ENCODE measurements around the gene RIPK3.
"Not testable (repeated sequence)": the region's sequence is repeated elsewhere in the genome, so short reads cannot be mapped to it uniquely, and the experiment has no call there.

Gene RIPK3

GRCh38 chr14:24379907-24380730, 40.3 kb upstream of the RIPK3 start:
- 72 to 75% methylated on average over 13 to 15 of the region's 15 CpGs for WGBS, 2 experiments
- no peak overlapping the region for H3K27ac ChIP-seq (ENCODE audit: insufficient read depth, low read depth, low read length, poor library complexity, severe bottlenecking)
- H3K36me3 ChIP-seq (ENCODE audit: control insufficient read depth, insufficient read depth, low read length): peaks cover 6% of the 10 kb centered on the region
- H3K4me3 ChIP-seq (ENCODE audit: insufficient read depth, low read depth, low read length): no peak overlapping the region
- H3K4me1 ChIP-seq (ENCODE audit: control insufficient read depth, insufficient read depth, low read length): peaks cover 3% of the 10 kb centered on the region
- H3K27me3 ChIP-seq (ENCODE audit: control insufficient read depth, insufficient read depth, low read length, poor library complexity, severe bottlenecking): no peaks in the 10 kb centered on the region
- no peaks in the 10 kb centered on the region for H3K9me3 ChIP-seq (ENCODE audit: control insufficient read depth, low read length)

DNA sequence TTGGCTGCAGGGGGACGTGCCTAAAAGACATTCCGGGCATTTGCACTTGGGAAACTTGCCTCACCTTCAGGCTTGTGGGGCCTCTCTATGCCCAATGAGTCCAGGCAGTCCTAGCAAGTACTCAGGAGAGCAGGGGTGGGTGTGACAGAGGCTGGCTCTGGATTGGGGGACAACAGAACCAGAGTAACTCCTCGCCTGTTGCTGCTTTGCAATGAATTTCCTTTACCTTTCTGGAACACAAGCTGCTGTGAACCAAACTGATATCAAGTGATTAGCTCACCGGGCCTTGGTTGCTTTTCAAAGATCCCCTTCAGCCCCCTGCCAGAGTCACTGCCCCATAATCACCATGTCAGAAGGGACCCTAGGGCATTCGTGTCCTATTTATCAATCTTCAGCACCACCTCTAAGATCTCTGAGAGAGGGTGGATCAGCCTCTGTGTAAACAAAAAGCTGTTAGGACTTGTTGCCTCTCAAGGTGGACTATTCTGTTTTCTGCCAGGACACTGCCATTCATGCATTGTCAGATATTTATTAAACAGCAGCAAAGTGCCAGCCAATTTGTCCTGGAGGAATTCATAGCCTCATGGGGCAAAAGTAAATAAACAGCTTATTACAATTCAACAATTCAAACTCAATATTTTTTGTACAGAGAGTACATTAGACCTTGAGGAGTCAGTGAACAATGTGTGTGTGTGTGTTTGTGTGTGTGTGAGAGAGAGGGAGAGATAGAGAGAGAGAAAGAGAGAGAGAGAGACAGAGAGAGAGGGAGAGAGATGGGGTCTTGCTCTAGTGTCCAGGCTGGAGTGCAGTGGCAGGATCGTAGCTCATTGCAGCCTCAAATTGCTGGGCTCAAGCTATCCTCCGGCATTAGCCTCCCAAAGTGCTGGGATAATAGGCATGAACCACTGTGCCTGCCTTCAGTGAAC, 39.5 kb upstream of the RIPK3 start:
- H3K36me3 ChIP-seq (ENCODE audit: control insufficient read depth, insufficient read depth, low read length): peaks cover 6% of the 10 kb centered on the region
- no peak overlapping the region for H3K4me3 ChIP-seq (ENCODE audit: insufficient read depth, low read depth, low read length)
- H3K27me3 ChIP-seq (ENCODE audit: control insufficient read depth, insufficient read depth, low read length, poor library complexity, severe bottlenecking): no peaks in the 10 kb centered on the region
- no peaks in the 10 kb centered on the region for H3K9me3 ChIP-seq (ENCODE audit: control insufficient read depth, low read length)
- H3K27ac ChIP-seq (ENCODE audit: insufficient read depth, low read depth, low read length, poor library complexity, severe bottlenecking): no peak overlapping the region
- H3K4me1 ChIP-seq (ENCODE audit: control insufficient read depth, insufficient read depth, low read length): peaks cover 3% of the 10 kb centered on the region
- 91 to 93% methylated on average over 7 of the region's 7 CpGs for WGBS, 2 experiments

DNA sequence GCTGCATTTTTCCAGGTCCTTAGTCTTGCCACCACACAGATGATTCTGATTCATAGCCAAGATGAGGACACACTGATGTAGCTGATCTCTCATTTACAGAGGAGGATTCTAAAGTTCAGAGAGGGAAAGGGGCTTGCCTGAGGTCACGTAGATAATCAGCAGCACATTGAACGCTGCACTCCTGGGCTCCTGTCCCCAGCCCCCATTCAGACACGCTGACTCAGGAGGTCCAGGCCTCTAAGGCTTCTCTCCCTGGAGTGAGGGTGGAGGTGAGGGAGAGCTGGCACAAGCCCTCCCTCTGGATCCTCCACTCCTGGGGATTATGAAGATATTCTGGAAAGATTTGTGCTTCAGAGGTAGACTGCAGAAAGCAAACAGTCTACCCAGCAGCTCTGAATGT, 38.5 kb upstream of the RIPK3 start:
- no peaks in the 10 kb centered on the region for H3K9me3 ChIP-seq (ENCODE audit: control insufficient read depth, low read length)
- WGBS, 2 experiments: 93 to 95% methylated on average over 3 of the region's 3 CpGs
- no peaks in the 10 kb centered on the region for H3K27me3 ChIP-seq (ENCODE audit: control insufficient read depth, insufficient read depth, low read length, poor library complexity, severe bottlenecking)
- H3K36me3 ChIP-seq (ENCODE audit: control insufficient read depth, insufficient read depth, low read length): peaks cover 11% of the 10 kb centered on the region
- no peak overlapping the region for H3K27ac ChIP-seq (ENCODE audit: insufficient read depth, low read depth, low read length, poor library complexity, severe bottlenecking)
- H3K4me1 ChIP-seq (ENCODE audit: control insufficient read depth, insufficient read depth, low read length): peaks cover 3% of the 10 kb centered on the region
- no peak overlapping the region for H3K4me3 ChIP-seq (ENCODE audit: insufficient read depth, low read depth, low read length)

- H3K4me1 ChIP-seq (ENCODE audit: control insufficient read depth, insufficient read depth, low read length): peaks cover 3% of the 10 kb centered on the region
- H3K36me3 ChIP-seq (ENCODE audit: control insufficient read depth, insufficient read depth, low read length): peaks cover 18% of the 10 kb centered on the region
Measured at GRCh38 chr14:24377657-24378056, 37.9 kb upstream of the RIPK3 start.

GRCh38 chr14:24377126-24377525, 37.3 kb upstream of the RIPK3 start:
- H3K4me3 ChIP-seq (ENCODE audit: insufficient read depth, low read depth, low read length): no peak overlapping the region
- H3K36me3 ChIP-seq (ENCODE audit: control insufficient read depth, insufficient read depth, low read length): peaks cover 23% of the 10 kb centered on the region
- no peak overlapping the region for H3K27ac ChIP-seq (ENCODE audit: insufficient read depth, low read depth, low read length, poor library complexity, severe bottlenecking)
- WGBS, 2 experiments: 91 to 92% methylated on average over 7 of the region's 7 CpGs
- no peaks in the 10 kb centered on the region for H3K27me3 ChIP-seq (ENCODE audit: control insufficient read depth, insufficient read depth, low read length, poor library complexity, severe bottlenecking)
- H3K4me1 ChIP-seq (ENCODE audit: control insufficient read depth, insufficient read depth, low read length): peaks cover 3% of the 10 kb centered on the region
- H3K9me3 ChIP-seq (ENCODE audit: control insufficient read depth, low read length): no peaks in the 10 kb centered on the region

More at GRCh38 chr14:24377657-24378056, 37.9 kb upstream of the RIPK3 start:
- Histone ChIP-seq H3K27me3 (ENCODE audit: control insufficient read depth, insufficient read depth, low read length, poor library complexity, severe bottlenecking) (no peaks in the 10 kb centered on the region), H3K27ac (ENCODE audit: insufficient read depth, low read depth, low read length, poor library complexity, severe bottlenecking) (no peak overlapping the region), H3K9me3 (ENCODE audit: control insufficient read depth, low read length) (no peaks in the 10 kb centered on the region), H3K4me3 (ENCODE audit: insufficient read depth, low read depth, low read length) (no peak overlapping the region)
- WGBS, 2 experiments: 77 to 83% methylated on average over 2 of the region's 2 CpGs

GRCh38 chr14:24376448-24377070, 36.8 kb upstream of the RIPK3 start:
- Histone ChIP-seq H3K36me3 (ENCODE audit: control insufficient read depth, insufficient read depth, low read length) (peaks cover 28% of the 10 kb centered on the region), H3K9me3 (ENCODE audit: control insufficient read depth, low read length) (no peaks in the 10 kb centered on the region), H3K4me1 (ENCODE audit: control insufficient read depth, insufficient read depth, low read length) (peaks cover 3% of the 10 kb centered on the region), H3K27me3 (ENCODE audit: control insufficient read depth, insufficient read depth, low read length, poor library complexity, severe bottlenecking) (no peaks in the 10 kb centered on the region), H3K4me3 (ENCODE audit: insufficient read depth, low read depth, low read length) (no peak overlapping the region), H3K27ac (ENCODE audit: insufficient read depth, low read depth, low read length, poor library complexity, severe bottlenecking) (no peak overlapping the region)
- WGBS, 2 experiments: 51 to 52% methylated on average over 16 of the region's 16 CpGs

DNA sequence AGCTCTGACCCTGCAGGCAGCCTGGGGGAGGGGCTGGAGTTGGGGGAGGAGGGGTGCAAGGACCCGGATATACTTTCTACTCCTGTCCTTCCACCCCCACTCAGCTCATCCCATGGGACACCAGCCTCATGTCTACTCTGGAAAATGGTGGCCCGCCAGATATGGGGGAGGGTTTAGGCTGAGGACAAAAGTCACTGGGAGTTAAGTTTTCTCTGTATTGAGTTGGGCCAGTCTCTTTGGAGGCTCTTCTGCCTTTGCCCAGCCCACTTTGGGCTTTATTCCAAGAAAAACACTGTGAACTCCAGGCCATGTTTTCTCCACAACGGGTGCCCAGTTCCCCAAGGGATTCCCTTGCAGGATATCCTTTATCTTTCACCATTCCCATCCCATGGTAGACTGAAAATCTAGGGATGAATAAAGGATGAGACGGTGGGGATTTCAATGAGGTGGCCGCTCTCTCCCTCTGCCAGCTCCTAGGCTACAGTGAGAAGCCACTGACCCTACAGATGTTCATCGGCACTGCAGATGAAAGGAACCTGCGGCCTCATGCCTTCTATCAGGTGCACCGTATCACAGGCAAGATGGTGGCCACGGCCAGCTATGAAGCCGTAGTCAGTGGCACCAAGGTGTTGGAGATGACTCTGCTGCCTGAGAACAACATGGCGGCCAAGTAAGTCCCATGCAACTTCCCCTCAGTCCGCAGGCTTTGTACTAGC, 33.1 kb upstream of the RIPK3 start:
- WGBS, 2 experiments: 95 to 97% methylated on average over 11 of the region's 12 CpGs
- peaks cover 25% of the 10 kb centered on the region for H3K36me3 ChIP-seq (ENCODE audit: control insufficient read depth, insufficient read depth, low read length)

GRCh38 chr14:24371605-24372004, 31.8 kb upstream of the RIPK3 start:
- H3K4me3 ChIP-seq (ENCODE audit: insufficient read depth, low read depth, low read length); H3K9me3 ChIP-seq (ENCODE audit: control insufficient read depth, low read length); H3K27me3 ChIP-seq (ENCODE audit: control insufficient read depth, insufficient read depth, low read length, poor library complexity, severe bottlenecking); H3K4me1 ChIP-seq (ENCODE audit: control insufficient read depth, insufficient read depth, low read length); H3K27ac ChIP-seq (ENCODE audit: insufficient read depth, low read depth, low read length, poor library complexity, severe bottlenecking): not testable (repeated sequence)
- H3K36me3 ChIP-seq (ENCODE audit: control insufficient read depth, insufficient read depth, low read length): peaks cover 22% of the 10 kb centered on the region
- WGBS, 2 experiments: 77 to 87% methylated on average over 3 of the region's 3 CpGs

More for the DNA sequence above, 33.1 kb upstream of the RIPK3 start:
- H3K4me1 ChIP-seq (ENCODE audit: control insufficient read depth, insufficient read depth, low read length): peaks cover 4% of the 10 kb centered on the region
- no peak overlapping the region for H3K27ac ChIP-seq (ENCODE audit: insufficient read depth, low read depth, low read length, poor library complexity, severe bottlenecking)
- H3K27me3 ChIP-seq (ENCODE audit: control insufficient read depth, insufficient read depth, low read length, poor library complexity, severe bottlenecking): no peaks in the 10 kb centered on the region
- H3K4me3 ChIP-seq (ENCODE audit: insufficient read depth, low read depth, low read length): no peak overlapping the region
- H3K9me3 ChIP-seq (ENCODE audit: control insufficient read depth, low read length): no peaks in the 10 kb centered on the region

GRCh38 chr14:24370748-24371147, 31.0 kb upstream of the RIPK3 start:
- peaks cover 22% of the 10 kb centered on the region for H3K36me3 ChIP-seq (ENCODE audit: control insufficient read depth, insufficient read depth, low read length)
- WGBS, 2 experiments: 62 to 75% methylated on average over 1 of the region's 1 CpG
- no peak overlapping the region for H3K4me3 ChIP-seq (ENCODE audit: insufficient read depth, low read depth, low read length)
- H3K27ac ChIP-seq (ENCODE audit: insufficient read depth, low read depth, low read length, poor library complexity, severe bottlenecking): no peak overlapping the region
- no peaks in the 10 kb centered on the region for H3K27me3 ChIP-seq (ENCODE audit: control insufficient read depth, insufficient read depth, low read length, poor library complexity, severe bottlenecking)
- no peaks in the 10 kb centered on the region for H3K9me3 ChIP-seq (ENCODE audit: control insufficient read depth, low read length)
- peaks cover 4% of the 10 kb centered on the region for H3K4me1 ChIP-seq (ENCODE audit: control insufficient read depth, insufficient read depth, low read length)

Data from ectodermal cell (in vitro differentiated cells).